Astrocyte (in vitro differentiated cells and primary cell): Measurements from ENCODE around the gene HSPG2.

Source experiments
- EZH2 ChIP-seq: IDR thresholded peaks from 2 replicates; pipeline ENCODE4 v1.6.1; 2012; ENCODE audit warnings: mild to moderate bottlenecking, low read length, inconsistent platforms; ENCODE audit not compliant: insufficient read depth
- TF ChIP-seq, protein P1 (sequence below): IDR thresholded peaks from 2 replicates; pipeline ENCODE4 v1.5.1; 2011; ENCODE audit warnings: low read depth, mild to moderate bottlenecking, inconsistent platforms, low read length, moderate library complexity; ENCODE audit not compliant: insufficient read depth

DNA sequence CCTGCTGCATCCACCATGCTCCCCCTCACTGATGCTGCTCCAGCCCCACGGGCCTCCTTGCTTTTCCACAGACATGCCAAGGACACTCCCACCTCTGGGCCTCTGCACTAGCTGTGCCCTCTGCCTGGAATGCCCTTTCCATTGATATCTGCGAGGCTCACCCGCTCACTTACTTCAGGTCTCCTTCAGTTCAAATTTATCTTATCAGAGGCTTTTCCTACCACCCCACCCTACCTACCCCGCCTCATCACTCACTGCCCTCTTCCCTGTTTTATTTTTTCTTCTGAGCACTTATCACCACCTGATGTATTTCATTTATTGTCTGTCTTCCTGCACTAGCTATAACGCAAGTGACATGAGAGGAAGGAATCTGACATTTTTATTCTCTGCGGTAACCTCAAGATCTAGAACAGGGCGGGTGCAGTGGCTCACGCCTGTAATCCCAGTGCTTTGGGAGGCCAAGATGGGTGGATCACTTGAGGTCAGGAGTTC lies 7.0 kb downstream of the HSPG2 start:
- TF ChIP-seq, protein P1, sequence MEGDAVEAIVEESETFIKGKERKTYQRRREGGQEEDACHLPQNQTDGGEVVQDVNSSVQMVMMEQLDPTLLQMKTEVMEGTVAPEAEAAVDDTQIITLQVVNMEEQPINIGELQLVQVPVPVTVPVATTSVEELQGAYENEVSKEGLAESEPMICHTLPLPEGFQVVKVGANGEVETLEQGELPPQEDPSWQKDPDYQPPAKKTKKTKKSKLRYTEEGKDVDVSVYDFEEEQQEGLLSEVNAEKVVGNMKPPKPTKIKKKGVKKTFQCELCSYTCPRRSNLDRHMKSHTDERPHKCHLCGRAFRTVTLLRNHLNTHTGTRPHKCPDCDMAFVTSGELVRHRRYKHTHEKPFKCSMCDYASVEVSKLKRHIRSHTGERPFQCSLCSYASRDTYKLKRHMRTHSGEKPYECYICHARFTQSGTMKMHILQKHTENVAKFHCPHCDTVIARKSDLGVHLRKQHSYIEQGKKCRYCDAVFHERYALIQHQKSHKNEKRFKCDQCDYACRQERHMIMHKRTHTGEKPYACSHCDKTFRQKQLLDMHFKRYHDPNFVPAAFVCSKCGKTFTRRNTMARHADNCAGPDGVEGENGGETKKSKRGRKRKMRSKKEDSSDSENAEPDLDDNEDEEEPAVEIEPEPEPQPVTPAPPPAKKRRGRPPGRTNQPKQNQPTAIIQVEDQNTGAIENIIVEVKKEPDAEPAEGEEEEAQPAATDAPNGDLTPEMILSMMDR: no peak
- TF ChIP-seq EZH2: no peak
